Measurements from ENCODE around the gene ZNF557. TPM values are rescaled to one million over a fixed set of nuclear protein-coding genes. Genes with fewer than 3 reads are reported as not detected.
A peak's percentile ranks its signal among the peaks of the same experiment; 100 is the strongest.

ZNF557 gene
- total and polyA plus RNA-seq, 7 donors: 2.3 to 10.0 (median 6.9) TPM

GRCh38 chr19:7101498-7102253, 32.2 kb downstream of the ZNF557 start:
- intact Hi-C loops (cut with DNase I): loop anchor here (1.0 to 5.0 kb wide), 4 partner anchors 46 to 291 kb away; partner anchors contain the start of gene INSR

GRCh38 chr19:7104747-7105447, 35.4 kb downstream of the ZNF557 start:
- H3K36me3 ChIP-seq: no peaks in the 10 kb centered on the region
- H3K27ac ChIP-seq: no peak overlapping the region
- intact Hi-C loops (cut with DNase I): loop anchor here (5.0 kb wide), 3 partner anchors 42 to 287 kb away; partner anchors contain the start of gene INSR
- TF ChIP-seq EP300 (IDR thresholded peaks at IDR 0.05) (no peak), CTCF (IDR thresholded peaks at IDR 0.05) (no peak), POLR2AphosphoS5 (IDR thresholded peaks at IDR 0.05) (no peak), POLR2A (IDR thresholded peaks at IDR 0.05) (no peak)
- H3K4me1 ChIP-seq: peaks cover 0 to 9% (median 8%) of the 10 kb centered on the region in 4 donors
- H3K9me3 ChIP-seq: no peaks in the 10 kb centered on the region
- no peaks in the 10 kb centered on the region for H3K27me3 ChIP-seq
- H3K4me3 ChIP-seq: no peak overlapping the region
- no peak for DNase-seq

More at GRCh38 chr19:7101498-7102253, 32.2 kb downstream of the ZNF557 start:
- no peaks in the 10 kb centered on the region for H3K27me3 ChIP-seq
- H3K36me3 ChIP-seq: no peaks in the 10 kb centered on the region
- TF ChIP-seq POLR2A (IDR thresholded peaks at IDR 0.05) (no peak), POLR2AphosphoS5 (IDR thresholded peaks at IDR 0.05) (no peak), EP300 (IDR thresholded peaks at IDR 0.05) (no peak), CTCF (IDR thresholded peaks at IDR 0.05) (no peak)
- H3K4me1 ChIP-seq: peaks cover 0 to 14% (median 11%) of the 10 kb centered on the region in 4 donors
- no peaks in the 10 kb centered on the region for H3K9me3 ChIP-seq
- no peak overlapping the region for H3K4me3 ChIP-seq
- 38 to 66% methylated on average over 19 of the region's 19 CpGs for WGBS, 2 donors
- DNase-seq: no peak
- no peak overlapping the region for H3K27ac ChIP-seq

GRCh38 chr19:7106711-7107657, 37.5 kb downstream of the ZNF557 start:
- H3K36me3 ChIP-seq: no peaks in the 10 kb centered on the region
- DNase-seq: no peak
- H3K27me3 ChIP-seq: no peaks in the 10 kb centered on the region
- no peaks in the 10 kb centered on the region for H3K9me3 ChIP-seq
- 86% methylated on average over 10 of the region's 10 CpGs for WGBS, 2 donors
- TF ChIP-seq EP300 (IDR thresholded peaks at IDR 0.05): no peak
- no peak for TF ChIP-seq POLR2AphosphoS5 (IDR thresholded peaks at IDR 0.05)
- TF ChIP-seq CTCF (IDR thresholded peaks at IDR 0.05): no peak
- no peak for TF ChIP-seq POLR2A (IDR thresholded peaks at IDR 0.05)
- no peak overlapping the region for H3K27ac ChIP-seq
- H3K4me3 ChIP-seq: no peak overlapping the region
- H3K4me1 ChIP-seq: peaks cover 0 to 9% (median 5%) of the 10 kb centered on the region in 4 donors
- intact Hi-C loops (cut with DNase I): no loop called here

GRCh38 chr19:7109678-7110289, 40.3 kb downstream of the ZNF557 start:
- TF ChIP-seq POLR2AphosphoS5 (IDR thresholded peaks at IDR 0.05): no peak
- no peak for TF ChIP-seq POLR2A (IDR thresholded peaks at IDR 0.05)
- no peak for TF ChIP-seq EP300 (IDR thresholded peaks at IDR 0.05)
- no peak for TF ChIP-seq CTCF (IDR thresholded peaks at IDR 0.05)
- Histone ChIP-seq H3K9me3 (no peaks in the 10 kb centered on the region), H3K4me3 (no peak overlapping the region), H3K36me3 (peaks cover 0 to 9% (median 0%) of the 10 kb centered on the region in 4 donors), H3K4me1 (peaks cover 0 to 9% (median 3%) of the 10 kb centered on the region in 4 donors), H3K27ac (no peak overlapping the region), H3K27me3 (no peaks in the 10 kb centered on the region)
- intact Hi-C loops (cut with DNase I): no loop called here
- DNase-seq: peak; percentile 33
- 51 to 67% methylated on average over 8 of the region's 8 CpGs for whole genome bisulfite sequencing, 2 donors

All from sigmoid colon (tissue), 7 donors.